HG02840 (cell line): Measurements from ENCODE around the gene KMT5C.

ENCODE experiments used
- ATAC-seq: cut with Tn5 transposase; IDR thresholded peaks from one replicate; pipeline ENCODE4 v1.9.1; 2021; ENCODE audit warnings: mild to moderate bottlenecking, moderate library complexity, moderate number of reproducible peaks; ENCODE audit not compliant: unreplicated experiment, low FRiP score

Gene KMT5C

DNA sequence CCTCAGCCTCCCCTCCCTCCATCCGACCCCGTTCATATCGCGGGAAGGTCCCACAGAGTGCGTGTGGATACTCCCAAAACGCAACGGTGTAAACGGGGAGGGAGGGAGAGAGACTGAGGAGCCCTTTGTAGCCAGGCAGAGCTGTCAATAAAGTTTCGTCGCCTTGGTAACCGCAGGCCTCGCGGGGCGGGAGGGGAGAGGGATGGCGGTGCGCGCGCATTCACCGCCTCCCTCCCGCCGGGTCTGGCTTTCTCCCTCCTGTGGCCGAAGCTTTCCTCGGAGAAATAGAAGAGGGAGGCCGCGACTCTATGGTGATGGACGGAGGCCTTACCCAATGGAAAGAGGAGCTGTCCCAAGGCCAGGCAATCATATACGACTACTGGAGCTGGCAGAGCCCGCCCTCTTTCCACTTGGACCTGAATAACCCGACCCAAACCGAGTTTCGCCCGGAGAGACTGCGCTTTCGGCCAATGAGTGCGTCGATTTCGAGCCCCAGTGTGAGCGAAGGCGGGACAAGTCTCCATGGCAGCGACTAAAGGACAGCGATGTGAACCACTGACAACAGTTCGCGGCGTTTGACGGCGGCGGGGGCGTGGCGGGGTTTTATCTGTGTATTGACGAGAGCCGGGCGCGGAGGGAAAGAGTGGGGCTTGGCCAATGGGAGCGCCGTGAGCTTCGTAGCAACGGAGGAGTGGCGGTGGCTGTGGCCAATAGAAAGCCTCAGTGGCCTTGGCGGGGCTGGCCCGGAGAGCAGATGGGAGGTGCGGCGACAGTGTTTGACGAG lies at the start of gene KMT5C:
KMT5C (plus strand) TSS at position 772 of the 784 bp plus-strand sequence. CDS start 2,061 bp downstream, outside the sequence.
- peak; percentile 88 for ATAC-seq

DNA sequence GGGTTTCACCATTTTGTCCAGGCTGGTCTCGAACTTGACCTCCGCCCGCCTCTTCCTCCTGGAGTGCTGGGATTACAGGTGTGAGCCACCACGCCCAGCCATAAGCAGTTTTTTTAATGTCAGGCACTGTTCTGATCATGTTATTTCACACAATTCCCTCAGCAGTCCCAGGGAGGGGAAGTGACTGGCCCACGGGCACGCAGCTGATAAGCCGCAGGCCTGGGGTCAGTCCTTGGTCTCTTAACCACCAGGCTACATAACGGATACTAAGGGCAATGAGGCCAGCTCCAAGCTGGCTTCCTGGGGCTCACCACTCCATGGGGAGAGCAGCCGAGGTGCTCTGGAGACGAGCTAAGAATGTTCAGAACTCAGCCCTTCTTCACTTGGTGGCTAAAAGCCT lies 42.4 kb upstream of the KMT5C start:
- no peak for ATAC-seq

DNA sequence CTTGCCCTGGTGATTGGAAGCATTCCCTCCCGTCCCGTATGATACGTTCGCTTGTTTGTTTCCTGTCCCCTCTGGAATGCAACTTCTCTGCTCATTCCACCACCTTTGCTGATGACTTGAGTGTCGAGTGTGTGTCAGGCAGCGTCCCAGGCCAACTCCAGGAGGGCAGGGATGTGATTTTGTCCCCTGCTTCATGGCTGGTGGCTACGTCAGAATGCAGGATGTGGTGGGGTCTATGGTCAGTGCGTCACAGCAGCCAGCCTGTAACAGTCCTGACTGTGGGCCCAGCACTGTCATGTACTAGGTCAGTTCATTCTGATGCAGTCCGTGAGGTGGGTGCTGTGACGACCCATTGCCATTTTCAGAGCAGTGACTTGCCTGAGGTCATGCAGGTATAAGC lies 39.7 kb upstream of the KMT5C start:
- ATAC-seq, result no peak

DNA sequence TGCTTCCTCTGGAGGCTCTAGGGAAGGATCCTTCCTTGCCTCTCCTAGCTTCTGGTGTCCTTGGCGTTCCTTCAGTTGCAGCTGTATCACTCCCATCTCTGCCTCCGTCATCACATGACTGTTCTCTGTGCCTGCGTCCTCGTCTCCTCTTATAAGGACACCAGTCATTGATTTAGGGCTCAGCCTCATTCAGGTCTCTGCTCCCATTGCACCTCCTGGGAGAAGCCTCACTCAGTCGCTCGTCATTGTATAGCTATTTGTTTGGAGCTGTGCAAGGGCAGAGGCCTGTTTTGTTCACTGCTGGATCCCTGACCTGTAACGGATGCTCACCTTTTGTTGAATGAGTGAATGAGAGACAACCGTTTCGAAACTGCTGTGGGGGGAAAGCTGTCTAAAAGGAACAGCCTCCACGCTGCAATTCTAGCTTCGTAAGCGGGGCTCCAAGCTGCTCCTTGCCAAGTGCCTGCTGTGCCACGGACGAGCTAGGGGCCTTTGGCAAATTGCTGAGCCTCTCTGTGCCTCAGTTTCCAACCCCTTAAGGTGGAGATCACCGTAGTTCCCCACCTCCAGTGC lies 38.7 kb upstream of the KMT5C start:
- no peak for ATAC-seq

DNA sequence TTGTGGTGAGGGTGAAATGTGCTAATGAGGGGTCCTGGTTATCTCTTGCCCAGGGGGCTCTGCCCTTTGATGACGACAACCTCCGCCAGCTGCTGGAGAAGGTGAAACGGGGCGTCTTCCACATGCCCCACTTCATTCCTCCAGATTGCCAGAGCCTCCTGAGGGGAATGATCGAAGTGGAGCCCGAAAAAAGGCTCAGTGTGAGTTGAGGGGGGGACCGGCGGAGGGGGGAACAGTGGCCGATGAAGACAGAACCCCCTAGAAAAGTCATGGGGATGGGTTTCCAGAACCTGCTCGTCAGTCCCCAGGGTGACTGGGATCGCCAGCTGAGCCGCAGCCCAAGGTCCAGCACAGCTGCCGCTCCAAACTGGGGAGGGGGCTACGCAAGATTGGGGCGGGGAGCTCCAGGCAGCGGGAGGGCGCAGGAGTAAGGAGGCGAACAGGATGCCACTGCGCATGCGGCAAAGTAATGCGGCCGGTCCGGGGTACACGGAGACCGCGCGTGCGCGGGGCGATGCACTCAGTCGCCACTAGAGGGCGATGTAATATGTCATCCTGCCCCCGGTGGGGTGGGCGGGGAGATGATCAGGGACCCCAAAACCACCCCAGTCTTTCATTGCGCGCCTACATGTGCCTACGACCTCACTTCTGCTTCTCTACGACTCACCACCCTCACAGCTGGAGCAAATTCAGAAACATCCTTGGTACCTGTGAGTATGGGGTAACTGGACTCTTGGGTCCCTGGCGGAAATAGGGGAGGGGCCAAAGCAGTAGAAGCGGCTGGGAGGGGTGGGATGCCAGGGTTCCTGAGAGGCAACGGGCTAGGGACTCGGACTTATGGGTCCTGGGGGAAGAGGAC lies 38.0 kb upstream of the KMT5C start:
- no peak for ATAC-seq

DNA sequence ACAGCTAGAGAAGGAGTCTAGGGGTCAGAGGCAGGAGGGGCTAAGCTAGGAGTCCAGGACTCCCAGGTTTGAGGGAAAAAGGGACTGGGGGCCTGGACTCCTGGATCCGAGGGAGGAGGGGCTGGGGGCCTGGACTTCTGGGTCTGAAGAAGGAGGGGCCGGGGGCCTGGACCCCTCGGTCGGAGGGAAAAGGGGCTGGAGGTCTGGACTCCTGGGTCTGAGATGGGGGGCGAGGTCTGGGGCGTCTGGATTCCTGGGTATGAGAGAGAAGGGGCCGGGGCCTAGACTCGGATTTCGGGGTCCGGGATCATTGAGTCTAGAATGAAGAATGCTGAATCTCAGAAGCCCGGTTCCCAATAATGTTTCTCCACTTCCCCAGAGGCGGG lies 37.4 kb upstream of the KMT5C start:
- ATAC-seq, result no peak

DNA sequence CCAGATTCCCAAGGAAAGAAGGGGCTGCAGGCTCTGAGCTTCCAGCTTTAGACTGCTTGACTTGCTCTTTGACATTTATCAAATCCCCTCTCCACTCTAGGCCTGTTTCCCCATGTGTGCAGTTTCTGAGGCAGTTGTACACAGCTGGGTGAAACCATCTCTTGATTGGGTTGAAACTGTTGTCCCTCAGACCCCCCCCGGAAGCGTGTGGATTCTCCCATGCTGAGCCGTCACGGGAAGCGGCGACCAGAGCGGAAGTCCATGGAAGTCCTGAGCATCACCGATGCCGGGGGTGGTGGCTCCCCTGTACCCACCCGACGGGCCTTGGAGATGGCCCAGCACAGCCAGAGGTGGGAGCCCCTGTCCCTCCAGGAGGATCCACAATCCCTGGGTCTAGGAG lies 36.2 kb upstream of the KMT5C start:
- no peak for ATAC-seq

DNA sequence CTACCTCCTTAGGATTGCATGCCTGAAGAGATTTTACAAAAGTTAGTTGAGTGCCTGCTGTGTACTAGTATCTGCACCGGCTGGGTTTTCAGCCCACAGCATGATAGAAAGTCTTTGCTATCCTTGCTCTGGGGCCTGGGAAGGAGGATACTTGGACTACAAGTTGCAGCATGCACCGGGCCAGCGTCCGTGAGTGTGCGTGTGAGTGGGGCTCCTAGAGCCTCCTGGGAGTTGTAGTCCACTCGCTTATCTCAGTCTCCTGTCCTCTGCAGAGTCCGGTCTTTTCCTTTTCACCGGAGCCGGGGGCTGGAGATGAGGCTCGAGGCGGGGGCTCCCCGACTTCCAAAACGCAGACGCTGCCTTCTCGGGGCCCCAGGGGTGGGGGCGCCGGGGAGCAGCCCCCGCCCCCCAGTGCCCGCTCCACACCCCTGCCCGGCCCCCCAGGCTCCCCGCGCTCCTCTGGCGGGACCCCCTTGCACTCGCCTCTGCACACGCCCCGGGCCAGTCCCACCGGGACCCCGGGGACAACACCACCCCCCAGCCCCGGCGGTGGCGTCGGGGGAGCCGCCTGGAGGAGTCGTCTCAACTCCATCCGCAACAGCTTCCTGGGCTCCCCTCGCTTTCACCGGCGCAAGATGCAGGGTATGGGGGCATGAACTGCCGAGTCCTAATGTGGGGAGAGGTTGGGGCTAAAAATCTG lies 35.2 kb upstream of the KMT5C start:
- ATAC-seq, result no peak

DNA sequence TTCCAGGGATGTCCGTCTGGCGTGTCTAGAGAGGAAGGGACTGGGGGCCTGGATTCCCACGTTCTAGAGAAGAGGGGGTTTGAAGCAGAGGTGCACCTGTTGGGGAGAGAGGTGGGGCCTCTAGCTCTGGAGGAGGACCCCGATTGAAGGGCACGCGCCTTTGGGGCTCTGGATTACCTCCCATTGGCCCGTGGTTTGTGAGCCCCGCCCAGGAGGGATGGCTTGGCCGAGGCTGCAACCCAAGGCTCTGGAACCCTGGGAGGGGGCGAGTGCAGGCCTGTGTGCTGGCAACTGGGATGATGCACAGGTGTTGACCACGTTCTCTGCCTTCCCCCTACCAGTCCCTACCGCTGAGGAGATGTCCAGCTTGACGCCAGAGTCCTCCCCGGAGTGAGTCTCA lies 34.7 kb upstream of the KMT5C start:
- no peak for ATAC-seq

DNA sequence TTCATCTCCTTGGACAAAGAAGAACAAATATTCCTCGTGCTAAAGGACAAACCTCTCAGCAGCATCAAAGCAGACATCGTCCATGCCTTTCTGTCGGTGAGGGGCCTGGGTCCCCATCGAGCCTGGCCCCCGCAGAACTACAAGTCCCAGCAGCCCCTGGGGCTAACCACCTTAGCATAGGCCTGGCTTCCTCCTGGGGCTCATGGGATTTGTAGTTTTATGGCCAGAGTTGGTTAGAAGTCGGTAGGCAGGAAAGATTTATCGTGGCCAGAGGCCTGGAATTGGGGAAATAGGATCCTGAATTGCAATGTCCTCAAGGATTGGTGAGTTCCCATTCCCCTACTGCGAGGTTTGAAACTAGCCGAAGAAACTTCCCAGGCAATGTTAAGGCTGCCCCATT lies 34.2 kb upstream of the KMT5C start:
- ATAC-seq, result no peak

DNA sequence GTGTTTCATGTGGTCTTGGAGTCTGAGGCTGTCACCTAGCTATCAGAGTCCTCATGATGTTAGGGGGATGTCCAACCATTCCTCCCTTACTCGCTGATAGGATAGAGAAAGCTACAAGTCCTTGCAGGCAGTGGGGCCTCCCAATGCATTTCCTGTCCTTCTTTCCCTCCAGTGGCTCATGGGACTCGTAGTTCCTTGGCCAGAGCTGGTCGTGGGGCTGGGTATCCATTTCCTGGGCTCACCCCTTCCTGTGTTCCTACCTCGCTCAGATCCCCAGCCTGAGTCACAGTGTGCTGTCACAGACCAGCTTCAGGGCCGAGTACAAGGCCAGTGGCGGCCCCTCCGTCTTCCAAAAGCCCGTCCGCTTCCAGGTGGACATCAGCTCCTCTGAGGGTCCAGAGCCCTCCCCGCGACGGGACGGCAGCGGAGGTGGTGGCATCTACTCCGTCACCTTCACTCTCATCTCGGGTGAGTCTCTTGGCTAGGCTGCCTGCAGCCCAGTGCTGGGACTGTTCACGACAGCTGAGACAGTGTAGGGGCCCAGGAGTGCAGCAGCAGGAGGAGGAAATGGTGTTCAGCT lies 33.6 kb upstream of the KMT5C start:
- ATAC-seq, result no peak

DNA sequence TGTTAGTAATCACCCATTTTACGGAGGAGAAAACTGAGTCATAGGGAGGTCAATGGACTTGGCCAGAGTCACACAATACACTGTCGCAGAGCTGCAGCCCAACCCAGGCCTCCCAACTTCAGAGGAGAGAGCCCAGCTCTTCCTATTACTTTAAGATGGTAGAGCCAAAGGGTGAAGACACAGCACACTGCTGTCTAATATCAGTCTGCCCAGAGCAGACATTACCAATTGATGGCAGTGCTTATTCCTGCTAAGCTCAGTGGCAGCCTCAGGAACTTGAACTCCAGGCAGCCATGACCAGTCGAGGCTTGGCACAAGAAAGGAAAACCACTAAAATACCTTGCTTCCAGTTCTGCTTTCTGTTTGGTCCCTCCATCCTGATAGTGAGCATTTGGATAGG lies 33.0 kb upstream of the KMT5C start:
- no peak for ATAC-seq

DNA sequence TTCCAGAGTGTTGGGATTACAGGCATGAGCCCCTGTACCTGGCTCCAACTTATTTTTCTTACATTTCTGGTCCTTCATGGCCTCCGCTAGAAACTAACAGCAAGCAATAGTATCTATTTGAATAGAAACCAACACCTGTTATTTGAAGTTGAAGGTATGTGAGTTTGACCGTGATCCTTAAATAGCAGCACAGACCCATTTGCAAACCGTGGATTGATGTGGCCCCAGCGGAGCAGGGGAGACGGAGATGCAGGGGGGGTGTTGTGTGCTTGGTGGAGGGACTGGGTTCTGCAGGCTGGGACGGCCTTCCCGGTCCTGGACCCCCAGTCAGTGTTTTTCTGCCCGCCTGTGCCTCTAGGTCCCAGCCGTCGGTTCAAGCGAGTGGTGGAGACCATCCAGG lies 31.4 kb upstream of the KMT5C start:
- ATAC-seq, result no peak

DNA sequence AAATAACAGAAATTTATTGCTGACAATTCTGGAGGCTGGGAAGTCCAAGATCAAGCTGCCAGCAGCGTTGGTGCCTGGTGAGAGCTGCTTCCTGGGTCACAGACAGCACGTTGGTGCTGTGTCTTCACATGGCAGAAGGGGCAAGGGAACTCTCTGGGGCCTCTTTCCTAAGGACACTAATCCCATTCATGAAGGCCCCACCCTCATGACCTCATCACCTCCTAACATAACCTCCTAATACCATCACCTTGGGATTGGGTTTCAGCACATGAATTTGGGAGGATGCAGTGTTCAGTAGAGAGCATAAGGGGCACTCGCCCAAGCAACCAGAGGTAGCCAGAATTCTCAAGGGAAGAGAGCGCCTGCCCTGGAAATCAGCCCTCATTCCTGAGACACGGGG lies 30.2 kb upstream of the KMT5C start:
- no peak for ATAC-seq

DNA sequence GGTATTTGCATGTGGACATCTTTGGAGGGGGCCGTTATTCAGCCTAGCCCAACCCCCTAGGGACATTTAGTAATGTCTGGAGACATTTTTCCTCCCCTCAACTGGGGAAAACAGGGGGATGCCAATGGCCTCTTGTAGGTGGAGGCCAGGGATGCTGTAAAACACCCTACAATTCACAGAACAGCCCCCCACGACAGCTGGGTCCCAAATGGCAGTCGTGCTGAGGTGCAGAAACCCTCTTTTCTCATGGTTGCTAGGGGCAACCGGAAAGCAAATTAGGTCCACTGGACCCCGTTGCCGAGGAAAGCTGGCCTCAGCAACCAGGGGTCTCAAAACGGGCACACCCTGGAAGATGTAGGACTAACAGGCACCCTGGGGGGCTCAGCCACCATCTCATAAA lies 29.2 kb upstream of the KMT5C start:
- no peak for ATAC-seq

DNA sequence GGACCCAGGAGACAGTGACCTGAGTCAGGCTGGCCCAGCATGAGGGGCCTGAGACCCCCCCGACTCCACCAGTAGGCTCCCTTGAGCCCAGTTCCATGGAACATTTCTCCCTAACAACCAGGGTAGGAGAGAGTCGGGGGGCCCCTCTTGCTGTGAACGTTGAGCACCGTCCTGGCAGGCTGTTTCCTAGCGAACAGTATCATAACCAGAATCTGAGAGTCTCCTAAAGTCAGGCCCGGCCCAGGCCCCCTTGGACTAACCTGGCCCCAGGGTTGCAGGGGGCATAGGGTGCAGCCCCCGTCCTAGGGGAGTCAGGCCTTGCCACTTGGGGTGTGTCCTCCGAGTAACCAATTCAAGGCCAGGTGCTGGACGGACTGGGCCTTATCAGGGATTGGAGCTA lies 28.3 kb upstream of the KMT5C start:
- no peak for ATAC-seq

DNA sequence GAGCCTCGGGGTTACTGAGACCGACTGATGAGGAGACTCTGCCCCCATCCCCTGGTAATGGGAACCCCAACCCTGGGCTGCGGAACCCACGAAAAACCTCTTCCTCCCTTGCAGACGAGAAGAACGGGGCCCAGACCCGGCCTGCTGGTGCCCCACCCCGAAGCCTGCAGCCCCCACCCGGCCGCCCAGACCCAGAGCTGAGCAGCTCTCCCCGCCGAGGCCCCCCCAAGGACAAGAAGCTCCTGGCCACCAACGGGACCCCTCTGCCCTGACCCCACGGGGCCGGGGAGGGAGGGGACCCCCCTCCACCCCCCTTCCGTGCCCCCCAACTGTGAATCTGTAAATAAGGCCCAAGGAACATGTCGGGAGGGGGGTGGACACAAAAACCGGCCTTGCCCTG lies 27.9 kb upstream of the KMT5C start:
- no peak for ATAC-seq

DNA sequence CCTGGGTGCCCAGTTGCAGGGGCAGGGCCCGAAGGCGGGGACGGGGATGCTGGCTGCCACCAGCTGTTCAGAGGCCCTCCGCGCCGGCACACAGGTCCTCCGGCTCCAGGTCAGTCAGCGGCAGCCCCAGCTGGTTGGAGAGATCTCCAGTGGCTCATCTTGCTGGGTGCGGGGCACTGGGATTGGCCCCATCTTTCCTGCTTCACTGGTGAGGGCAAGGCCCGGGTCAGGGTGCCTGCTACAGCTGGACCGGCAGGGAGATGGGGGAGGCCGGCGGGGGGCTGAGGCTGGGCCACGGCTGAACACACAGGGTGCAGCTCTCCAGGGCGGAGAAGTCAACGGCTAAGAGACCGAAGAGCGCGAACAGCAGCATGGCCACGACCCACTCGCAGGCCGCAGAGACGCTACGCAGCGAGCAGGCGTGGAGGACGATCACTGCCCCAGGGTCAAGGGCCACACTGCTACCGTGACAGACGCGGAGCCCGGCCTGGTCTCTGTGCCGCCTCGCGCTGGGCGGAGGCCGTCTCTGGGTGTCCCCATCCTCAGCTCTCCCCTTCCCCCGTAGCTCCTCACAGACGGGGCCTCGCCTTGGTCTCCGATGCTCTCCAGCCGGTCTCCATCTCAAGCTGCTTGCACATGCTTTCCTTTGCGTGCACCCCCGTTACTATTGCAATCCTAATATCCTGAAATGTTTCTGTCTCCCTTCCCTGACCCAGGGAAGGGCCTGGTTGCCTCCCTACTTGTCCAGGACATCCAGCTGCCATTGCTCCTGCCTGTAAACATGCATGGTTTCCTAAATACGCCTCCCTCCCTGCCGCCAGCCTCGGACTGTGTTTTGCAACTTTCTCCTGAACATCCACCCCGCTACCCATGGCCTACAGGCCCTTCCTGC lies 26.8 kb upstream of the KMT5C start:
- no peak for ATAC-seq

DNA sequence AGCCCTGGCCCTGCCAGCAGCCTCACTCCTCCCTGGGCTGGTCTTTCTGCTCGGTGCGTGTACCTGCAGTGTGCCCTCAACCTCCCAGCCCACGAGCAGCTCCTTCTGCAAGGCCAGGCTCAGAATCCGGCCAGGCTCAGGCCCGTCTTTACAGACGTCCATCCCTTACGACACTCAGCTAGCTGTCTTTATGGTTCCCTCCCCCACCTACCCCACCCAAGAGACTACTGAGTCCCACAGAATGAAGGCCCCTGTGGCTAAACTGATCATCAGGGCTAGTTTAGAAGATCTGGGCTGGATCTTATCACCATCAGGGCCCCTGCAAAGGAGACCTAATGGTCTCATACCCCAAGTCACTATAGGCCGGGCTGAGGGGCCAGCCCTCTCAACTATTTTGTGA lies 25.3 kb upstream of the KMT5C start:
- no peak for ATAC-seq
